GM10248 (cell line): ENCODE measurements around the gene GATA6.

ENCODE experiments used
- CTCF ChIA-PET: fragments of 300-600 bp; sonication (Branson Sonifier 250); formaldehyde crosslinking; extraction: SDS; loops from one replicate; lab custom pipeline; 2021; ENCODE audit warnings: antibody characterized with exemption; lab: Yijun Ruan, JAX
- POLR2A ChIA-PET: fragments of 350-650 bp; sonication (Branson Sonifier 250); formaldehyde crosslinking; extraction: SDS; loops from one replicate; lab custom pipeline; 2020; ENCODE audit warnings: antibody characterized with exemption; lab: Yijun Ruan, JAX
- DNase-seq: peaks from one replicate; pipeline ENCODE4 v3.0.0; 2012; ENCODE audit errors: extremely low spot score
- CTCF ChIP-seq: IDR thresholded peaks from 2 replicates; pipeline ENCODE4 v1.5.1; 2012; ENCODE audit warnings: mild to moderate bottlenecking, low read depth; ENCODE audit errors: extremely low read depth, missing control alignments, control extremely low read depth

Gene GATA6

GRCh38 chr18:22173221-22173927 is 4.0 kb downstream of the GATA6 start:
- POLR2A ChIA-PET: no interaction called here
- no peak for DNase-seq
- CTCF ChIA-PET: interaction anchor here (0.8 kb wide), 1 partner anchor 9 kb away, joined by 3 read pairs; no protein-coding TSS in a partner anchor
- no peak for TF ChIP-seq CTCF

- POLR2A ChIA-PET: no interaction called here
- no peak for DNase-seq
- CTCF ChIA-PET: interaction anchor here (0.8 kb wide), 1 partner anchor 9 kb away, joined by 3 read pairs; no protein-coding TSS in a partner anchor
- no peak for TF ChIP-seq CTCF
Observed at GRCh38 chr18:22173928-22174301, 4.5 kb downstream of the GATA6 start.

- ChIA-PET CTCF (interaction anchor here (1.4 kb wide), 1 partner anchor 18 kb away, joined by 3 read pairs; no protein-coding TSS in a partner anchor), POLR2A (no interaction called here)
- no peak for DNase-seq
- TF ChIP-seq CTCF: no peak
Observed at GRCh38 chr18:22174341-22175145, 5.2 kb downstream of the GATA6 start.

GRCh38 chr18:22175346-22175745 is 6.0 kb downstream of the GATA6 start:
- POLR2A ChIA-PET: no interaction called here

GRCh38 chr18:22176420-22177326 is 7.3 kb downstream of the GATA6 start:
- ChIA-PET POLR2A (no interaction called here), CTCF (no interaction called here)
- TF ChIP-seq CTCF: no peak
- DNase-seq: no peak

More at GRCh38 chr18:22175346-22175745, 6.0 kb downstream of the GATA6 start:
- TF ChIP-seq CTCF: no peak
- no peak for DNase-seq
- CTCF ChIA-PET: interaction anchor here (1.4 kb wide), 1 partner anchor 19 kb away, joined by 3 read pairs; no protein-coding TSS in a partner anchor
